Heart right ventricle (tissue), 16 donors: Measurements from ENCODE around the gene AKAIN1. TPM values are rescaled to one million over a fixed set of nuclear protein-coding genes. Genes with fewer than 3 reads are reported as not detected.
A peak's percentile ranks its signal among the peaks of the same experiment; 100 is the strongest.

Experiments
- ATAC-seq, 8 donors: fragments of 200-7000 bp; cut with Tn5 transposase; one replicate each; pipeline ENCODE4 v1.9.1; 2020; ENCODE audit warnings: mild to moderate bottlenecking in 8 of 8, moderate library complexity in 8 of 8, moderate number of reproducible peaks in 1 of 8
- DNase-seq, 2 donors: peaks; one replicate each; pipeline ENCODE4 v3.0.0-alpha.2; 2020
- H3K27ac ChIP-seq, 10 donors: fragments of 200-600 bp; sonication (generic) in 2 of 10; one replicate each; pipeline versions ENCODE4 v1.5.0 to v1.8.0; 2020 to 2022; ENCODE audit warnings: mild to moderate bottlenecking in 3 of 10
- H3K27me3 ChIP-seq, 7 donors: fragments of 200-600 bp; one replicate each; pipeline ENCODE4 v1.8.0; 2021 to 2022; ENCODE audit warnings: mild to moderate bottlenecking in 2 of 7
- H3K36me3 ChIP-seq, 9 donors: fragments of 200-600 bp; sonication (generic) in 1 of 9; one replicate each; pipeline versions ENCODE4 v1.5.0 to v1.8.0; 2020 to 2022; ENCODE audit warnings: mild to moderate bottlenecking in 2 of 9
- H3K4me1 ChIP-seq, 9 donors: fragments of 200-600 bp; sonication (generic) in 1 of 9; one replicate each; pipeline versions ENCODE4 v1.5.0 to v1.8.0; 2020 to 2022; ENCODE audit warnings: mild to moderate bottlenecking in 4 of 9
- H3K4me3 ChIP-seq, 10 donors: fragments of 200-600 bp; sonication (generic) in 2 of 10; one replicate each; pipeline versions ENCODE4 v1.5.0 to v1.8.0; 2020 to 2022; ENCODE audit warnings: mild to moderate bottlenecking in 7 of 10, moderate library complexity in 2 of 10
- H3K9me3 ChIP-seq, 11 donors: fragments of 200-600 bp in 10 of 11; sonication (generic) in 2 of 11; one replicate each; pipeline versions ENCODE4 v1.5.0 to v1.8.0; 2013 to 2022; ENCODE audit warnings: mild to moderate bottlenecking in 2 of 11, control low read depth in 1 of 11, moderate library complexity in 1 of 11
- CTCF ChIP-seq, 9 donors: fragments of 200-600 bp; sonication (generic) in 2 of 9; IDR thresholded peaks; one replicate each; pipeline versions ENCODE4 v1.5.0 to v1.8.0; 2021 to 2022; ENCODE audit warnings: antibody characterized with exemption in 9 of 9, mild to moderate bottlenecking in 5 of 9, moderate library complexity in 1 of 9
- WGBS, 2 donors: extraction: QIAGEN DNeasy Blood & Tissue Kit; methylation state at CpG; one replicate each; pipeline ENCODE4 v1.1.7; 2013; ENCODE audit warnings: inconsistent platforms in 1 of 2; 5-methylcytosine and 5-hydroxymethylcytosine counted together
- intact Hi-C, 10 donors: fragments of 100-400 bp; cut with DNase I; formaldehyde crosslinking; loops; one replicate each; pipeline versions ENCODE4 v1.11.1 to v1.14.2; 2022
- polyA plus RNA-seq, 2 donors: library from polyadenylated mRNA; stranded (reverse); fragments of 200-250 nt; gene quantifications; one replicate each; pipeline ENCODE4 v1.2.3, GENCODE V29; 2013
- total RNA-seq, 10 donors: library from RNA; stranded (reverse); fragmentation: NEBNext Ultra II Directional in 3 of 10; extraction: Animal tissue kit (Norgen Biotek cat#: 25700) in 3 of 10; gene quantifications; one replicate each; pipeline versions ENCODE4 v1.2.1 to v1.2.4, GENCODE V29; 2021 to 2023
- donor health status: Arrhythmogenic right ventricular cardiomyopathy.
- donor health status: ischemic (EF 13 %, LVEDD 7.1; RV severe dilation, severe dysfunction).
- donor health status: healthy with polysubstance abuse.
- donor health status: DM: no; HTN: yes; CAD: no.
- donor health status: DM: no; HTN: no; CAD: no.
- donor health status: ischemic (EF 25% LVEDD 6.9; RV normal size, moderate dysfunction).
- donor health status: ischemic (EF 25% LVEDD 5.7; RV mildly dilated, moderate dysfunction).
- donor health status: healthy.
- donor health status: DM: yes; HTN: yes; CAD: no.
- donor health status: Ischemic cardiomyopathy.
- donor health status: ischemic (EF 35%, LVEDD 5.7; RV mildly dilated, moderate dysfunction).
- donor health status: nonischemic (EF 11% LVEDD 7.7; RV severe dilation, severe dysfunction).
- donor health status: DM: yes; HTN: yes; CAD: no.
- donor health status: PGD.
- donor health status: ischemic (EF 29% LVEDD 5.4; RV normal size, mild dysfunction).
- donor health status: nonischemic (EF 23%, LVEDD 6.1; RV moderate dilation, normal function).

The AKAIN1 gene
- total and polyA plus RNA-seq, 12 donors = not detected

- intact Hi-C loops = no loop called here
- Histone ChIP-seq H3K4me1 (peaks cover 0 to 3% (median 0%) of the 10 kb centered on the region in 9 donors), H3K4me3 (no peak overlapping the region), H3K9me3 (no peaks in the 10 kb centered on the region), H3K27ac (no peak overlapping the region), H3K27me3 (no peaks in the 10 kb centered on the region), H3K36me3 (no peaks in the 10 kb centered on the region)
- no peak for TF ChIP-seq CTCF (IDR thresholded peaks at IDR 0.05)
- no peak for DNase-seq
- 75 to 76% methylated on average over 4 of the region's 4 CpGs for WGBS, 2 donors
- no peak for ATAC-seq
Observed at GRCh38 chr18:5146093-5146492, 51.0 kb downstream of the AKAIN1 start.

GRCh38 chr18:5145168-5145825 is 51.8 kb downstream of the AKAIN1 start:
- Histone ChIP-seq H3K4me3 (no peak overlapping the region), H3K9me3 (peaks cover 0 to 6% (median 0%) of the 10 kb centered on the region in 11 donors), H3K27ac (peak overlapping the region in 1 of 10 donors; percentile 2), H3K27me3 (no peaks in the 10 kb centered on the region), H3K4me1 (peaks cover 0 to 3% (median 0%) of the 10 kb centered on the region in 9 donors), H3K36me3 (no peaks in the 10 kb centered on the region)
- intact Hi-C loops = no loop called here
- no peak for ATAC-seq
- no peak for TF ChIP-seq CTCF (IDR thresholded peaks at IDR 0.05)
- WGBS, 2 donors = 67 to 71% methylated on average over 10 of the region's 10 CpGs
- no peak for DNase-seq

- no peak for DNase-seq
- peak overlapping the region in 1 of 10 donors; percentile 2 for H3K27ac ChIP-seq
- WGBS, 2 donors = 54 to 70% methylated on average over 1 of the region's 1 CpG
- no peak for TF ChIP-seq CTCF (IDR thresholded peaks at IDR 0.05)
- intact Hi-C loops = no loop called here
- H3K4me3 ChIP-seq = no peak overlapping the region
- no peaks in the 10 kb centered on the region for H3K36me3 ChIP-seq
- peak in 2 of 8 donors; percentile 51 to 55 for ATAC-seq
- peaks cover 0 to 3% (median 0%) of the 10 kb centered on the region in 9 donors for H3K4me1 ChIP-seq
- no peaks in the 10 kb centered on the region for H3K27me3 ChIP-seq
- peaks cover 0 to 6% (median 0%) of the 10 kb centered on the region in 11 donors for H3K9me3 ChIP-seq
Observed at GRCh38 chr18:5144629-5145028, 52.4 kb downstream of the AKAIN1 start.

- intact Hi-C loops = no loop called here
- no peak for TF ChIP-seq CTCF (IDR thresholded peaks at IDR 0.05)
- WGBS, 2 donors = 53 to 64% methylated on average over 2 of the region's 2 CpGs
- peaks cover 0 to 6% (median 0%) of the 10 kb centered on the region in 11 donors for H3K9me3 ChIP-seq
- DNase-seq = no peak
- peaks cover 0 to 3% (median 0%) of the 10 kb centered on the region in 9 donors for H3K4me1 ChIP-seq
- no peak overlapping the region for H3K27ac ChIP-seq
- H3K4me3 ChIP-seq = no peak overlapping the region
- H3K36me3 ChIP-seq = no peaks in the 10 kb centered on the region
- no peak for ATAC-seq
- H3K27me3 ChIP-seq = no peaks in the 10 kb centered on the region
Observed at GRCh38 chr18:5142859-5143258, 54.2 kb downstream of the AKAIN1 start.
